CD8-positive, alpha-beta memory T cell (primary cell): Measurements from ENCODE around the gene PTGER1. TPM values are rescaled to one million over a fixed set of nuclear protein-coding genes. Genes with fewer than 3 reads are reported as not detected.

Experiments used
- CTCF ChIA-PET: fragments of 350-600 bp; sonication (Branson Sonifier 250); formaldehyde crosslinking; loops from one replicate; lab custom pipeline; 2021; ENCODE audit warnings: antibody characterized with exemption; lab: Charles Lee
- POLR2A ChIA-PET: fragments of 350-600 bp; sonication (Branson Sonifier 250); formaldehyde crosslinking; loops from one replicate; lab custom pipeline; 2021; ENCODE audit warnings: antibody characterized with exemption; lab: Charles Lee
- DNase-seq, 5 donors: peaks; one replicate each; pipeline versions ENCODE4 v3.0.0 to v3.0.0-alpha.2; 2020 to 2022; ENCODE audit warnings: mixed read lengths in 1 of 5
- H3K27ac ChIP-seq: one replicate; pipeline ENCODE4 v1.7.0; 2013; ENCODE audit warnings: low read depth, mild to moderate bottlenecking, low read length, moderate library complexity
- H3K27me3 ChIP-seq: 2 replicates; pipeline ENCODE4 v1.7.0; 2013; ENCODE audit warnings: low read length, mild to moderate bottlenecking; ENCODE audit not compliant: insufficient read depth, poor library complexity, severe bottlenecking
- H3K36me3 ChIP-seq: 2 replicates; pipeline ENCODE4 v1.7.0; 2013; ENCODE audit warnings: mild to moderate bottlenecking, low read length, moderate library complexity; ENCODE audit not compliant: insufficient read depth
- H3K4me1 ChIP-seq: 2 replicates; pipeline ENCODE4 v1.7.0; 2013; ENCODE audit warnings: mild to moderate bottlenecking, low read length, moderate library complexity; ENCODE audit not compliant: insufficient read depth
- H3K4me3 ChIP-seq: 2 replicates; pipeline ENCODE4 v1.7.0; 2013; ENCODE audit warnings: mild to moderate bottlenecking, low read length
- H3K9me3 ChIP-seq: 2 replicates; pipeline ENCODE4 v1.7.0; 2013; ENCODE audit warnings: mild to moderate bottlenecking, low read length
- H3K27ac Mint-ChIP-seq, 8 donors: one replicate each; pipeline ENCODE4 v1.8.0; 2020 to 2021; ENCODE audit warnings: mixed read lengths in 8 of 8, mild to moderate bottlenecking in 6 of 8, inconsistent platforms in 3 of 8, moderate library complexity in 3 of 8
- H3K27me3 Mint-ChIP-seq, 2 donors: one replicate each; pipeline ENCODE4 v1.8.0; 2020 to 2021; ENCODE audit warnings: mixed read lengths in 2 of 2, mild to moderate bottlenecking in 1 of 2, moderate library complexity in 1 of 2
- H3K36me3 Mint-ChIP-seq, 3 donors: one replicate each; pipeline ENCODE4 v1.8.0; 2020 to 2021; ENCODE audit warnings: mixed read lengths in 3 of 3, inconsistent platforms in 1 of 3, mild to moderate bottlenecking in 1 of 3
- H3K4me1 Mint-ChIP-seq, 3 donors: one replicate each; pipeline ENCODE4 v1.8.0; 2020 to 2021; ENCODE audit warnings: mixed read lengths in 3 of 3, inconsistent platforms in 1 of 3, mild to moderate bottlenecking in 1 of 3
- H3K4me3 Mint-ChIP-seq, 7 donors: one replicate each; pipeline ENCODE4 v1.8.0; 2020 to 2021; ENCODE audit warnings: mixed read lengths in 7 of 7, mild to moderate bottlenecking in 6 of 7, moderate library complexity in 4 of 7, inconsistent platforms in 2 of 7
- H3K9me3 Mint-ChIP-seq, 5 donors: one replicate each; pipeline ENCODE4 v1.8.0; 2020 to 2022; ENCODE audit warnings: mixed read lengths in 5 of 5, mild to moderate bottlenecking in 3 of 5, moderate library complexity in 2 of 5, inconsistent platforms in 1 of 5
- polyA plus RNA-seq: library from polyadenylated mRNA; unstranded; fragments of 300-500 nt; fragmentation: Illumina TruSeq; gene quantifications from one replicate; pipeline ENCODE4 v1.2.3, GENCODE V29; 2021
- total RNA-seq, 2 experiments: library from RNA; stranded (reverse); gene quantifications; one replicate each; pipeline ENCODE4 v1.2.3, GENCODE V29; 2021

PTGER1 gene
- total and polyA plus RNA-seq, 3 experiments from 2014 or later, result not detected

- Mint-ChIP-seq H3K4me1 (peaks cover 20 to 44% (median 30%) of the 10 kb centered on the region in 3 donors), H3K9me3 (no peaks in the 10 kb centered on the region), H3K36me3 (peaks cover 2 to 33% (median 7%) of the 10 kb centered on the region in 3 donors), H3K27me3 (peaks cover 19 to 25% of the 10 kb centered on the region in 2 donors), H3K27ac (peak overlapping the region in 2 of 8 donors; percentile 10 to 34), H3K4me3 (peak overlapping the region in 6 of 7 donors; percentile 50 to 85 (median 65))
- CTCF ChIA-PET, result interaction anchor here (0.6 to 2.7 kb wide), 23 partner anchors 8 to 348 kb away, joined by 3 to 18 read pairs (median 4); partner anchors contain the start of genes ASF1B and PKN1
- peaks cover 33% of the 10 kb centered on the region for H3K4me1 ChIP-seq
- H3K9me3 ChIP-seq, result no peaks in the 10 kb centered on the region
- no peak overlapping the region for H3K4me3 ChIP-seq
- peak in 1 of 5 donors; percentile 12 for DNase-seq
- H3K36me3 ChIP-seq, result peaks cover 3% of the 10 kb centered on the region
- peaks cover 23% of the 10 kb centered on the region for H3K27me3 ChIP-seq
- no peak overlapping the region for H3K27ac ChIP-seq
- POLR2A ChIA-PET, result interaction anchor here (0.5 to 0.7 kb wide), 3 partner anchors 7 to 55 kb away, joined by 3 to 5 read pairs (median 3); no protein-coding TSS in a partner anchor
Measured at GRCh38 chr19:14473073-14473977, 1.8 kb downstream of the PTGER1 start.

DNA sequence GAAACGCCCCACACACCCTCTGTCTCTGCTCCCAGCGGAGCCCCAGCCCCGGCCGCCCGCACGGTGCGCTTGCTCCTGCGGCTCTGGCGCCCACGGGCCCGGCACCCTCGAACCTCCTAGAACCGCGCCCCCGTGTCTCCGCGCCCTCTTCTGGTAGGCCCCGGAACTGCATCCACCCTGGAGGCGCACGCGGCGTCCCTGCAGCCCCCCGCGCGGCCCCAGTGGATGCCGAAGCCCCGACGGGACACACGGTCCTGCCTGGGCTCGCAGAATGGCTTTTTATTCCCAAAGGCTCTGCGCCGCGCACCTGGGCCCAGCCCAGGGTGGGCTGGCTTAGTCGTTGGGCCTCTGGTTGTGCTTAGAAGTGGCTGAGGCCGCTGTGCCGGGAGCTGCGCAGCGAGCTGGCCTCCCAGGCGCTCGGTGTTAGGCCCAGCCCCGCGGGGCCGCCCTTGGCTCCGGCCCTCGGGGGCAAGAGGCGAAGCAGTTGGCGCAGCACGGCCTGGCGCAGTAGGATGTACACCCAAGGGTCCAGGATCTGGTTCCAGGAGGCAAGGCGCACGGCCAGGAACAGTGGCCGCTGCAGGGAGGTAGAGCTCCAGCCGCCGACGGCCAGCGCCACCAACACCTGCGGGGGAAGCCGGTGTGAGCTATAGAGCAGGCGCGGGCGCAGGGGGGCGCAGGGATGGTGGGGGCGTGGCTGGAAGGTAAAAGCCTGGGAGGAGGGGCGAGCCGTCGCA, 2.8 kb downstream of the PTGER1 start:
- Mint-ChIP-seq H3K4me3 (peak overlapping the region in 6 of 7 donors; percentile 50 to 85 (median 65)), H3K36me3 (peaks cover 2 to 37% (median 7%) of the 10 kb centered on the region in 3 donors), H3K27ac (no peak overlapping the region), H3K27me3 (peaks cover 19 to 25% of the 10 kb centered on the region in 2 donors), H3K9me3 (no peaks in the 10 kb centered on the region), H3K4me1 (peaks cover 20 to 44% (median 30%) of the 10 kb centered on the region in 3 donors)
- H3K27ac ChIP-seq, result no peak overlapping the region
- H3K27me3 ChIP-seq, result peaks cover 23% of the 10 kb centered on the region
- H3K4me1 ChIP-seq, result peaks cover 33% of the 10 kb centered on the region
- peak; percentile 76 to 88 (median 83) for DNase-seq
- H3K9me3 ChIP-seq, result no peaks in the 10 kb centered on the region
- CTCF ChIA-PET, result interaction anchor here (0.6 to 2.7 kb wide), 27 partner anchors 9 to 347 kb away, joined by 3 to 18 read pairs (median 4); partner anchors contain the start of genes ASF1B and PKN1
- peaks cover 11% of the 10 kb centered on the region for H3K36me3 ChIP-seq
- H3K4me3 ChIP-seq, result peak overlapping the region; percentile 47
- POLR2A ChIA-PET, result interaction anchor here (0.5 to 0.9 kb wide), 3 partner anchors 8 to 336 kb away, joined by 3 read pairs; partner anchors contain the start of gene ASF1B

DNA sequence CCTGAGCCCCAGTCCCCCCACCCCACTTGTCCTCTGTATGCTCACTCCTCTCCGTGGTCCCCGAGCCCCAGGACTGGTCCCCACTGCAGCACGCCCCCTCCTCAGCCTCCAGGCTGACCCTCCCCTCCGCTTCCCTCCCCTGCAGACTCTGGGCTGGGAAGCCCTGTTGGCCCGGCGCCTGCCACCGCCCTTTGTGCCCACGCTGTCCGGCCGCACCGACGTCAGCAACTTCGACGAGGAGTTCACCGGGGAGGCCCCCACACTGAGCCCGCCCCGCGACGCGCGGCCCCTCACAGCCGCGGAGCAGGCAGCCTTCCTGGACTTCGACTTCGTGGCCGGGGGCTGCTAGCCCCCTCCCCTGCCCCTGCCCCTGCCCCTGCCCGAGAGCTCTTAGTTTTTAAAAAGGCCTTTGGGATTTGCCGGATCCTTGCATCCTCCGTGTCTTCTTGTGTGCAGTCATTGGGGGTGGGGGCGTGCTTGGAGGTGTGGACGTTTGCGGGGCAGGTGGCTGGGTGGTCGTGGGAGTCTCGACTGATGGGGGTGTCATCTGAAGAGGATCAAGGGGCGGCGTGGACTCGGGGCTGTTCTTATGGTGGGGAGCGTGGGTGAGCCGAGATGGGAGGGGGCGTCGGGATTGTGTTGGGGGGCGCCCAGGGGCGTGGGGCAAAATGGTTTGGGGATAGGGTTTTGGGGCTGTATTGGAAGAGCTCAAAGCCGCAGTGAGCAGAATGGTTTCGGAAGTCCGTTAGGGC, 3.5 kb downstream of the PTGER1 start:
- Histone ChIP-seq H3K4me3 (no peak overlapping the region), H3K9me3 (no peaks in the 10 kb centered on the region), H3K27me3 (peaks cover 23% of the 10 kb centered on the region), H3K36me3 (peaks cover 11% of the 10 kb centered on the region), H3K27ac (no peak overlapping the region), H3K4me1 (peaks cover 33% of the 10 kb centered on the region)
- peaks cover 2 to 43% (median 5%) of the 10 kb centered on the region in 3 donors for H3K36me3 Mint-ChIP-seq
- ChIA-PET CTCF (interaction anchor here (0.8 to 2.7 kb wide), 15 partner anchors 12 to 335 kb away, joined by 3 to 18 read pairs (median 5); partner anchors contain the start of genes ASF1B and PKN1), POLR2A (interaction anchor here (0.5 to 0.9 kb wide), 2 partner anchors 101 to 335 kb away, joined by 3 read pairs; partner anchors contain the start of gene ASF1B)
- peaks cover 19 to 41% (median 27%) of the 10 kb centered on the region in 3 donors for H3K4me1 Mint-ChIP-seq
- H3K4me3 Mint-ChIP-seq, result peak overlapping the region in 4 of 7 donors; percentile 19 to 69 (median 63)
- H3K27ac Mint-ChIP-seq, result peak overlapping the region in 3 of 8 donors; percentile 17 to 43 (median 21)
- peaks cover 17 to 25% of the 10 kb centered on the region in 2 donors for H3K27me3 Mint-ChIP-seq
- no peak for DNase-seq
- no peaks in the 10 kb centered on the region for H3K9me3 Mint-ChIP-seq

DNA sequence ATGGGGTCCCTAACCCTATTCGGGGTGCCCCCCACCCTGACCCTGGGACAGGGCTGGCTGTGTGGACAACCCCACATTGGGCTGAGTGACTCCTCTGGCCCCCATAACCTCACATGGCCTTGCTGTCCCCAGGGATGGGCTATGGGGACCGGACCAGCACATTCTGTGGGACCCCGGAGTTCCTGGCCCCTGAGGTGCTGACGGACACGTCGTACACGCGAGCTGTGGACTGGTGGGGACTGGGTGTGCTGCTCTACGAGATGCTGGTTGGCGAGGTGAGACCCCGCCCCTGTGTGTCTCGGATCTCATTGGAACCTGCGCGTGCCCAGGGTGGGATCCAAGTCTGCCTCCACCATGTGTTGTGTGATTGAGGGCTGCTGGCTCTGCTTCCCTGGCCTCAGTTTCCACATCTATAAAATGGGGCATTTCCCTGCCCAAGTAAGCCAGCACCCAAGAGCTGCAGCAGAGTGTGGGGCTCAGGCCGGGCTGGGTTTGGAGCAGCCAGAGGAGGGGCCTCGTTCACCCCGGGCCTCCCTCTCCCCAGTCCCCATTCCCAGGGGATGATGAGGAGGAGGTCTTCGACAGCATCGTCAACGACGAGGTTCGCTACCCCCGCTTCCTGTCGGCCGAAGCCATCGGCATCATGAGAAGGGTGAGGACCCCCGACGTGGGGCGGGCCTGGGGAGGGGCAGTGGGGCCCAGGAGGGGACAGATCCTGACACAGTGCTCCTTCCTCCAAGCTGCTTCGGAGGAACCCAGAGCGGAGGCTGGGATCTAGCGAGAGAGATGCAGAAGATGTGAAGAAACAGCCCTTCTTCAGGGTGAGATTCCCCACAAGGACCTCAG, 4.9 kb downstream of the PTGER1 start:
- H3K4me1 Mint-ChIP-seq, result peaks cover 11 to 27% (median 14%) of the 10 kb centered on the region in 3 donors
- peaks cover 0 to 54% (median 2%) of the 10 kb centered on the region in 3 donors for H3K36me3 Mint-ChIP-seq
- H3K27me3 ChIP-seq, result peaks cover 23% of the 10 kb centered on the region
- POLR2A ChIA-PET, result no interaction called here
- peaks cover 24% of the 10 kb centered on the region for H3K4me1 ChIP-seq
- H3K9me3 ChIP-seq, result no peaks in the 10 kb centered on the region
- CTCF ChIA-PET, result no interaction called here
- peaks cover 9 to 16% of the 10 kb centered on the region in 2 donors for H3K27me3 Mint-ChIP-seq
- no peak overlapping the region for H3K27ac ChIP-seq
- H3K9me3 Mint-ChIP-seq, result no peaks in the 10 kb centered on the region
- no peak overlapping the region for H3K27ac Mint-ChIP-seq
- H3K4me3 ChIP-seq, result no peak overlapping the region
- no peak overlapping the region for H3K4me3 Mint-ChIP-seq
- peaks cover 11% of the 10 kb centered on the region for H3K36me3 ChIP-seq
- DNase-seq, result no peak

DNA sequence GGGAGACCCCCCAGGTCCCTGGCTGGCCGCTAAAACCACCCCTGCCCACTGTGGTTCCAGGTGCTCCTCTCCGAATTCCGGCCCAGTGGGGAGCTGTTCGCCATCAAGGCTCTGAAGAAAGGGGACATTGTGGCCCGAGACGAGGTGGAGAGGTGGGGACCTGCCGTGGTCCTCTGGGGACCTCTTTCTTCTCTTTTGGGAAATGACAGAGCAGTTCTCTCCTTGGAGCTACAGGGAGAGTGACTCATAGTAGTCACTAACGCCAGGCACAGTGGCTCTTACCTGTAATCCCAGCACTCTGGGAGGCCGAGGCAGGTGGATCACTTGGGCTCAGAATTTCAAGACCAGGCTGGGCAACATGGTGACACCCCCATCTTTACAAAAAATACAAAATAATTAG, 7.3 kb downstream of the PTGER1 start:
- CTCF ChIA-PET, result interaction anchor here (0.8 to 1.7 kb wide), 5 partner anchors 38 to 332 kb away, joined by 3 to 7 read pairs (median 5); partner anchors contain the start of gene ASF1B
- H3K4me1 Mint-ChIP-seq, result peaks cover 2 to 11% (median 2%) of the 10 kb centered on the region in 3 donors
- Histone ChIP-seq H3K27me3 (peaks cover 5% of the 10 kb centered on the region), H3K36me3 (peaks cover 31% of the 10 kb centered on the region), H3K4me1 (peaks cover 10% of the 10 kb centered on the region), H3K27ac (no peak overlapping the region), H3K9me3 (no peaks in the 10 kb centered on the region), H3K4me3 (no peak overlapping the region)
- peak overlapping the region in 1 of 8 donors; percentile 37 for H3K27ac Mint-ChIP-seq
- H3K36me3 Mint-ChIP-seq, result peaks cover 0 to 77% (median 2%) of the 10 kb centered on the region in 3 donors
- POLR2A ChIA-PET, result no interaction called here
- DNase-seq, result no peak
- no peak overlapping the region for H3K4me3 Mint-ChIP-seq
- peaks cover under 1 to 3% of the 10 kb centered on the region in 2 donors for H3K27me3 Mint-ChIP-seq
- no peaks in the 10 kb centered on the region for H3K9me3 Mint-ChIP-seq

DNA sequence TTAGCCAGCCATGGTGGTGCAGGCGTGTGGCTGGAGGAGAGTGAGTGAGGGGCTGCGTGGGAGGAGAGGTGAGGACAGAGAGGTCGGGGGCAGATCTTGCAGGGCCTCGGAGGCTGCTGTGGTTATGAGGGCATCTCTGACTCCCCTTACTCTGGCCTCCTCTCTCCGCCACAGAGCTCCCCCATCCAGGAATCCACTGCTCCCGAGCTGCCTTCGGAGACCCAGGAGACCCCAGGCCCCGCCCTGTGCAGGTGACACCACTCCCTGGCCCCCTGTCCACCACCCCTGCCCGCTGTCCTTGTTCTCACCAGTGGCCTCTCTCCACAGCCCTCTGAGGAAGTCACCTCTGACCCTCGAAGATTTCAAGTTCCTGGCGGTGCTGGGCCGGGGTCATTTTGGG, 7.8 kb downstream of the PTGER1 start:
- no peak for DNase-seq
- POLR2A ChIA-PET, result no interaction called here
- Mint-ChIP-seq H3K9me3 (no peaks in the 10 kb centered on the region), H3K36me3 (peaks cover 0 to 81% (median 2%) of the 10 kb centered on the region in 3 donors), H3K27me3 (no peaks in the 10 kb centered on the region), H3K4me1 (peaks cover 0 to 7% (median 1%) of the 10 kb centered on the region in 3 donors), H3K4me3 (no peak overlapping the region), H3K27ac (peak overlapping the region in 2 of 8 donors; percentile 37 to 50)
- Histone ChIP-seq H3K4me1 (peaks cover 6% of the 10 kb centered on the region), H3K36me3 (peaks cover 36% of the 10 kb centered on the region), H3K27me3 (peaks cover under 1% of the 10 kb centered on the region), H3K4me3 (no peak overlapping the region), H3K9me3 (no peaks in the 10 kb centered on the region), H3K27ac (no peak overlapping the region)
- CTCF ChIA-PET, result interaction anchor here (1.4 to 2.2 kb wide), 4 partner anchors 12 to 331 kb away, joined by 5 to 16 read pairs (median 6); partner anchors contain the start of gene ASF1B
